IMR-90 (cell line): Measurements from ENCODE around the gene CHD2. TPM values are rescaled to one million over a fixed set of nuclear protein-coding genes. Genes with fewer than 3 reads are reported as not detected.
A peak's percentile ranks its signal among the peaks of the same experiment; 100 is the strongest.

Experiments
- ATAC-seq: fragments of 200-7000 bp; cut with Tn5 transposase; 2 replicates; pipeline ENCODE4 v1.9.1; 2020; ENCODE audit warnings: low read depth, mild to moderate bottlenecking, moderate library complexity
- BruUV-seq: library from RNA; stranded (reverse); fragments of 400-500 nt; replicated peaks from 2 replicates; lab custom pipeline; 2021; lab: Mats Ljungman, UMichigan
- CTCF ChIA-PET: fragments of 300-600 bp; formaldehyde crosslinking; extraction: SDS; loops from one replicate; lab custom pipeline; 2021; ENCODE audit warnings: antibody characterized with exemption; lab: Yijun Ruan, JAX
- POLR2A ChIA-PET: fragments of 300-600 bp; sonication (Branson Sonifier 250); formaldehyde crosslinking; loops from one replicate; lab custom pipeline; 2022; ENCODE audit warnings: antibody characterized with exemption; ENCODE audit not compliant: unreplicated experiment; lab: Charles Lee
- DNase-seq: peaks from one replicate; pipeline ENCODE4 v3.0.0; 2013
- H2AFZ ChIP-seq: replicated peaks from 2 replicates; pipeline ENCODE3; 2013; ENCODE audit warnings: low read length, mild to moderate bottlenecking; ENCODE audit not compliant: poor library complexity
- H2AK5ac ChIP-seq: 2 replicates; pipeline ENCODE4 v1.6.1; 2013; ENCODE audit warnings: low read depth, low read length, inconsistent platforms
- H2AK9ac ChIP-seq: replicated peaks from 2 replicates; pipeline ENCODE3; 2013; ENCODE audit warnings: mild to moderate bottlenecking, low read depth, low read length, moderate library complexity; ENCODE audit not compliant: poor library complexity
- H2BK120ac ChIP-seq: 2 replicates; pipeline ENCODE4 v1.6.1; 2013; ENCODE audit warnings: low read depth, low read length, inconsistent platforms
- H2BK15ac ChIP-seq: 3 replicates; pipeline ENCODE4 v1.6.1; 2013; ENCODE audit warnings: low read depth, low read length, inconsistent platforms
- H2BK20ac ChIP-seq: 2 replicates; pipeline ENCODE4 v1.6.1; 2013; ENCODE audit warnings: low read depth, mild to moderate bottlenecking, inconsistent platforms, low read length, moderate library complexity
- H2BK5ac ChIP-seq: 2 replicates; pipeline ENCODE4 v1.6.1; 2013; ENCODE audit warnings: mild to moderate bottlenecking, low read depth, low read length, inconsistent platforms; ENCODE audit not compliant: poor library complexity, severe bottlenecking
- H3K14ac ChIP-seq: replicated peaks from 2 replicates; pipeline ENCODE4 v1.6.1; 2013; ENCODE audit warnings: low read depth, low read length, inconsistent platforms
- H3K18ac ChIP-seq: 2 replicates; pipeline ENCODE4 v1.6.1; 2013; ENCODE audit warnings: low read depth, low read length, control low read depth
- H3K23ac ChIP-seq: 2 replicates; pipeline ENCODE4 v1.6.1; 2013; ENCODE audit warnings: low read depth, low read length, inconsistent platforms
- H3K27ac ChIP-seq: 2 replicates; pipeline ENCODE4 v1.5.1; 2013; ENCODE audit warnings: mild to moderate bottlenecking, control low read depth, low read length; ENCODE audit not compliant: insufficient read depth
- H3K27me3 ChIP-seq: 2 replicates; pipeline ENCODE4 v1.6.1; 2013; ENCODE audit warnings: low read length; ENCODE audit not compliant: control insufficient read depth, insufficient read depth
- H3K36me3 ChIP-seq: 2 replicates; pipeline ENCODE4 v1.6.1; 2013; ENCODE audit warnings: low read length, mixed read lengths; ENCODE audit not compliant: control insufficient read depth, insufficient read depth
- H3K4ac ChIP-seq: 2 replicates; pipeline ENCODE4 v1.6.1; 2013; ENCODE audit warnings: low read depth, low read length, inconsistent platforms
- H3K4me1 ChIP-seq: 2 replicates; pipeline ENCODE4 v1.6.1; 2013; ENCODE audit warnings: low read length, mixed read lengths; ENCODE audit not compliant: control insufficient read depth, insufficient read depth
- H3K4me2 ChIP-seq: 2 replicates; pipeline ENCODE4 v1.6.1; 2013; ENCODE audit warnings: low read depth, mild to moderate bottlenecking, control low read depth, low read length, moderate library complexity
- H3K4me3 ChIP-seq: 2 replicates; pipeline ENCODE4 v1.5.1; 2013; ENCODE audit warnings: low read depth, mild to moderate bottlenecking, control low read depth, low read length, moderate library complexity; ENCODE audit not compliant: insufficient read depth
- H3K56ac ChIP-seq: 2 replicates; pipeline ENCODE4 v1.6.1; 2013; ENCODE audit warnings: low read length, inconsistent platforms; ENCODE audit not compliant: insufficient read depth; ENCODE audit errors: extremely low read depth
- H3K79me1 ChIP-seq, 2 experiments: 2 replicates each; pipeline ENCODE4 v1.6.1; 2013; ENCODE audit warnings: low read length in 2 of 2, inconsistent platforms in 1 of 2, low read depth in 1 of 2
- H3K9ac ChIP-seq: 2 replicates; pipeline ENCODE4 v1.6.1; 2013; ENCODE audit warnings: low read depth, low read length, control low read depth
- H3K9me1 ChIP-seq: 2 replicates; pipeline ENCODE4 v1.6.1; 2013; ENCODE audit warnings: low read length, inconsistent platforms; ENCODE audit not compliant: insufficient read depth
- H3K9me3 ChIP-seq: 2 replicates; pipeline ENCODE4 v1.6.1; 2013; ENCODE audit warnings: low read length; ENCODE audit not compliant: control insufficient read depth, insufficient read depth
- H4K20me1 ChIP-seq: 2 replicates; pipeline ENCODE4 v1.6.1; 2013; ENCODE audit warnings: low read length, inconsistent platforms; ENCODE audit not compliant: insufficient read depth
- H4K5ac ChIP-seq: 2 replicates; pipeline ENCODE4 v1.6.1; 2013; ENCODE audit warnings: mild to moderate bottlenecking, low read depth, low read length, control low read depth
- H4K8ac ChIP-seq, 2 experiments: 2 replicates each; pipeline ENCODE4 v1.6.1; 2013; ENCODE audit warnings: low read depth in 2 of 2, low read length in 2 of 2, control low read depth in 1 of 2, inconsistent platforms in 1 of 2
- H4K91ac ChIP-seq: 2 replicates; pipeline ENCODE4 v1.6.1; 2013; ENCODE audit warnings: low read depth, low read length, inconsistent platforms; ENCODE audit not compliant: insufficient read depth
- BHLHE40 ChIP-seq: fragments of 150-350 bp; IDR thresholded peaks from 2 replicates; pipeline ENCODE4 v1.6.1; 2016; ENCODE audit warnings: mild to moderate bottlenecking, low read depth, low read length
- CHD1 ChIP-seq: IDR thresholded peaks from 2 replicates; pipeline ENCODE4 v1.6.1; 2012; ENCODE audit warnings: low read depth, low read length, improper control_type of control experiment
- FOS ChIP-seq: fragments of 150-350 bp; IDR thresholded peaks from 2 replicates; pipeline ENCODE4 v1.6.1; 2016; ENCODE audit warnings: low read depth, low read length
- MAFK ChIP-seq: IDR thresholded peaks from 2 replicates; pipeline ENCODE4 v1.6.1; 2012; ENCODE audit warnings: low read depth, low read length, improper control_type of control experiment
- MXI1 ChIP-seq: IDR thresholded peaks from 2 replicates; pipeline ENCODE4 v1.6.1; 2012; ENCODE audit warnings: low read depth, mild to moderate bottlenecking, low read length, moderate library complexity, borderline replicate concordance
- NFE2L2 ChIP-seq: fragments of 150-350 bp; IDR thresholded peaks from 2 replicates; pipeline ENCODE4 v1.6.1; 2016; ENCODE audit warnings: low read depth, mild to moderate bottlenecking, low read length
- POLR2A ChIP-seq: IDR thresholded peaks from 2 replicates; pipeline ENCODE4 v1.6.1; 2012; ENCODE audit warnings: mild to moderate bottlenecking, low read depth, low read length
- RAD21 ChIP-seq: IDR thresholded peaks from 2 replicates; pipeline ENCODE4 v1.6.1; 2012; ENCODE audit warnings: low read length, improper control_type of control experiment
- RCOR1 ChIP-seq: IDR thresholded peaks from 2 replicates; pipeline ENCODE4 v1.6.1; 2012; ENCODE audit warnings: mild to moderate bottlenecking, low read length, improper control_type of control experiment; ENCODE audit not compliant: insufficient replicate concordance
- RFX5 ChIP-seq: IDR thresholded peaks from 2 replicates; pipeline ENCODE4 v1.8.0; 2012; ENCODE audit warnings: low read depth, mild to moderate bottlenecking, low read length, moderate library complexity
- SMC3 ChIP-seq: fragments of 150-350 bp; IDR thresholded peaks from 2 replicates; pipeline ENCODE4 v1.6.1; 2016; ENCODE audit warnings: low read depth, mild to moderate bottlenecking, antibody characterized with exemption, low read length, moderate library complexity
- USF2 ChIP-seq: fragments of 150-350 bp; IDR thresholded peaks from 2 replicates; pipeline ENCODE4 v1.6.1; 2017; ENCODE audit warnings: mild to moderate bottlenecking, antibody characterized with exemption, low read length, low read depth
- WGBS, 2 experiments: methylation state at CpG; one replicate each; pipeline versions ENCODE4 v1.1.5 to v1.1.7; 2013; ENCODE audit warnings: missing lambda C conversion rate in 2 of 2; ENCODE audit not compliant: insufficient read length in 1 of 2; ENCODE audit errors: extremely low coverage in 2 of 2; 5-methylcytosine and 5-hydroxymethylcytosine counted together
- dilution Hi-C: fragments of 300-500 bp; cut with HindIII; formaldehyde crosslinking; loops from one replicate; pipeline ENCODE4 v1.14.3; 2018; ENCODE audit warnings: low sequenced_read_pairs; ENCODE audit not compliant: unreplicated experiment
- in situ Hi-C: fragments of 300-500 bp; cut with MboI; formaldehyde crosslinking; loops from 3 replicates; pipeline ENCODE4 v1.14.3; 2019; ENCODE audit warnings: low sequenced_read_pairs, inconsistent platforms, mixed read lengths
- intact Hi-C: fragments of 100-400 bp; cut with micrococcal nuclease; formaldehyde crosslinking; loops from 2 replicates; pipeline ENCODE4 v1.10.0; 2022
- polyA plus RNA-seq, 3 experiments: library from polyadenylated mRNA; depleted of rRNA; stranded (reverse); fragments of >200 nt; gene quantifications; 2 replicates each; pipeline ENCODE4 v1.2.3, GENCODE V29; 2012; ENCODE audit warnings: low replicate concordance in 1 of 3
- total RNA-seq: library from RNA; depleted of rRNA; stranded (reverse); fragments of >200 nt; gene quantifications from 2 replicates; pipeline ENCODE4 v1.2.3, GENCODE V29; 2012
- TF ChIP-seq, protein P1 (sequence below): conservative IDR thresholded peaks from 2 replicates; pipeline ENCODE4 v1.5.1; 2012; ENCODE audit warnings: mild to moderate bottlenecking, low read depth, low read length, improper control_type of control experiment
- TF ChIP-seq, protein P2 (sequence below): fragments of 150-350 bp; IDR thresholded peaks from 2 replicates; pipeline ENCODE4 v1.6.1; 2016; ENCODE audit warnings: low read depth, mild to moderate bottlenecking, low read length, moderate library complexity, borderline replicate concordance

Gene CHD2
- total and polyA plus RNA-seq, 2 of the 4 experiments (the other 2 are of a cell fraction): 44.9 to 64.7 TPM

- CTCF ChIA-PET: interaction anchor here (0.6 to 1.5 kb wide), 3 partner anchors 17 to 73 kb away, joined by 3 to 5 read pairs (median 4); partner anchors contain the start of gene CHD2
- no peak for TF ChIP-seq MAFK
- TF ChIP-seq, protein P1, sequence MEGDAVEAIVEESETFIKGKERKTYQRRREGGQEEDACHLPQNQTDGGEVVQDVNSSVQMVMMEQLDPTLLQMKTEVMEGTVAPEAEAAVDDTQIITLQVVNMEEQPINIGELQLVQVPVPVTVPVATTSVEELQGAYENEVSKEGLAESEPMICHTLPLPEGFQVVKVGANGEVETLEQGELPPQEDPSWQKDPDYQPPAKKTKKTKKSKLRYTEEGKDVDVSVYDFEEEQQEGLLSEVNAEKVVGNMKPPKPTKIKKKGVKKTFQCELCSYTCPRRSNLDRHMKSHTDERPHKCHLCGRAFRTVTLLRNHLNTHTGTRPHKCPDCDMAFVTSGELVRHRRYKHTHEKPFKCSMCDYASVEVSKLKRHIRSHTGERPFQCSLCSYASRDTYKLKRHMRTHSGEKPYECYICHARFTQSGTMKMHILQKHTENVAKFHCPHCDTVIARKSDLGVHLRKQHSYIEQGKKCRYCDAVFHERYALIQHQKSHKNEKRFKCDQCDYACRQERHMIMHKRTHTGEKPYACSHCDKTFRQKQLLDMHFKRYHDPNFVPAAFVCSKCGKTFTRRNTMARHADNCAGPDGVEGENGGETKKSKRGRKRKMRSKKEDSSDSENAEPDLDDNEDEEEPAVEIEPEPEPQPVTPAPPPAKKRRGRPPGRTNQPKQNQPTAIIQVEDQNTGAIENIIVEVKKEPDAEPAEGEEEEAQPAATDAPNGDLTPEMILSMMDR: no peak
- no peak for TF ChIP-seq FOS
- TF ChIP-seq BHLHE40: 0 out of 2 replicates have a peak, but pooled peaks have one; percentile 1
- TF ChIP-seq MXI1: peak; percentile 78; the same call in 1 of the 2 replicates
- TF ChIP-seq RAD21: peak; percentile 41; the same call in 1 of the 2 replicates
- TF ChIP-seq SMC3: no peak
- TF ChIP-seq, protein P2, sequence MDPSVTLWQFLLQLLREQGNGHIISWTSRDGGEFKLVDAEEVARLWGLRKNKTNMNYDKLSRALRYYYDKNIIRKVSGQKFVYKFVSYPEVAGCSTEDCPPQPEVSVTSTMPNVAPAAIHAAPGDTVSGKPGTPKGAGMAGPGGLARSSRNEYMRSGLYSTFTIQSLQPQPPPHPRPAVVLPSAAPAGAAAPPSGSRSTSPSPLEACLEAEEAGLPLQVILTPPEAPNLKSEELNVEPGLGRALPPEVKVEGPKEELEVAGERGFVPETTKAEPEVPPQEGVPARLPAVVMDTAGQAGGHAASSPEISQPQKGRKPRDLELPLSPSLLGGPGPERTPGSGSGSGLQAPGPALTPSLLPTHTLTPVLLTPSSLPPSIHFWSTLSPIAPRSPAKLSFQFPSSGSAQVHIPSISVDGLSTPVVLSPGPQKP: no peak
- no peak for TF ChIP-seq RCOR1
- TF ChIP-seq NFE2L2: peak; percentile 3; the same call in 1 of the 2 replicates
- TF ChIP-seq USF2: no peak
- TF ChIP-seq POLR2A: peak; percentile 98
- no peak for TF ChIP-seq RFX5
- TF ChIP-seq CHD1: no peak
These were observed 17.4 kb upstream of the CHD2 start for GRCh38 chr15:92882697-92883162.

More at GRCh38 chr15:92882697-92883162, 17.4 kb upstream of the CHD2 start:
- BruUV-seq: no TSS peak
- DNase-seq (no peak), ATAC-seq (peak; percentile 92)
- H3K4me2 ChIP-seq: no peak overlapping the region
- H2BK5ac ChIP-seq: peak overlapping the region; percentile 97
- peaks cover 4 to 10% of the 10 kb centered on the region in 2 experiments; a peak in 2 of 4 replicates for H3K79me1 ChIP-seq
- intact Hi-C loops: loop anchor here (1.0 kb wide), 5 partner anchors 22 to 78 kb away; no protein-coding TSS in a partner anchor
- no peaks in the 10 kb centered on the region for H3K9me3 ChIP-seq
- in situ Hi-C loops: loop anchor here (5.0 kb wide), 1 partner anchor 70 kb away; no protein-coding TSS in a partner anchor
- no peaks in the 10 kb centered on the region for H3K27me3 ChIP-seq
- H3K18ac ChIP-seq: peak overlapping the region; percentile 31; the same call in 1 of the 2 replicates
- H4K8ac ChIP-seq: peak overlapping the region in 1 of 2 experiments; percentile 36; a peak in 1 of 4 replicates
- dilution Hi-C loops: no loop called here
- H3K23ac ChIP-seq: peak overlapping the region; percentile 78; the same call in 1 of the 2 replicates
- peak overlapping the region; percentile 94 for H3K27ac ChIP-seq
- H3K14ac ChIP-seq: peak overlapping the region; percentile 99; the same call in 1 of the 2 replicates
- H3K56ac ChIP-seq: peak overlapping the region; percentile 92
- POLR2A ChIA-PET: interaction anchor here (0.6 to 2.6 kb wide), 16 partner anchors 12 to 1373 kb away, joined by 3 to 27 read pairs (median 6); partner anchors contain the start of gene CHD2
- H2AFZ ChIP-seq: peak overlapping the region; percentile 76
- peak overlapping the region; percentile 12; the same call in 1 of the 2 replicates for H4K5ac ChIP-seq
- peak overlapping the region; percentile 99 for H3K9ac ChIP-seq
- 0% methylated on average over 2 of the region's 67 CpGs; no CpG with 5 or more reads in 1 of the 2 experiments for WGBS, 2 experiments
- H3K36me3 ChIP-seq: peaks cover 8% of the 10 kb centered on the region
- peak overlapping the region; percentile 52; the same call in 1 of the 2 replicates for H2AK5ac ChIP-seq
- peak overlapping the region; percentile 99 for H2AK9ac ChIP-seq
- H2BK15ac ChIP-seq: no peak overlapping the region
- H2BK20ac ChIP-seq: no peak overlapping the region
- peaks cover 2% of the 10 kb centered on the region; the same call in 1 of the 2 replicates for H3K9me1 ChIP-seq
- peak overlapping the region; percentile 99 for H3K4me3 ChIP-seq
- H2BK120ac ChIP-seq: peak overlapping the region; percentile 42; the same call in 1 of the 2 replicates
- peaks cover 7% of the 10 kb centered on the region; the same call in 1 of the 2 replicates for H4K20me1 ChIP-seq
- H3K4me1 ChIP-seq: peaks cover 7% of the 10 kb centered on the region
- peak overlapping the region; percentile 40 for H4K91ac ChIP-seq
- peak overlapping the region; percentile 64 for H3K4ac ChIP-seq
